Stimulated activated CD8-positive, alpha-beta memory T cell treated with anti-CD3 and anti-CD28 coated beads, Interleukin-7, amount 100 ng/mL, for 4 hours (primary cell): ENCODE data around the gene ADAMTSL1.

Experiments used
- DNase-seq, 2 donors: peaks; one replicate each; pipeline ENCODE4 v3.0.0-alpha.2; 2020; ENCODE audit warnings: low read depth in 2 of 2

Gene ADAMTSL1

GRCh38 chr9:18473652-18474279 is at the start of gene ADAMTSL1:
Gene ADAMTSL1, plus strand, starts transcription at chr9:18474153. Its CDS starts 80 bp downstream, at chr9:18474233.
- DNase-seq, result no peak

- no peak for DNase-seq
These were observed 46.3 kb upstream of the ADAMTSL1 start for GRCh38 chr9:18427691-18428090.

- no peak for DNase-seq
These were observed 45.3 kb upstream of the ADAMTSL1 start for GRCh38 chr9:18428661-18429060.

GRCh38 chr9:18429070-18429469 is 44.9 kb upstream of the ADAMTSL1 start:
- DNase-seq, result no peak

GRCh38 chr9:18433620-18434019 is 40.3 kb upstream of the ADAMTSL1 start:
- DNase-seq, result no peak

GRCh38 chr9:18437315-18438201 is 36.4 kb upstream of the ADAMTSL1 start:
- no peak for DNase-seq

- DNase-seq, result no peak
These were observed 35.5 kb upstream of the ADAMTSL1 start for GRCh38 chr9:18438300-18438925.

- no peak for DNase-seq
These were observed 35.0 kb upstream of the ADAMTSL1 start for GRCh38 chr9:18438951-18439350.

- no peak for DNase-seq
These were observed 32.7 kb upstream of the ADAMTSL1 start for GRCh38 chr9:18441261-18441660.

- DNase-seq, result no peak
These were observed 31.1 kb upstream of the ADAMTSL1 start for GRCh38 chr9:18442629-18443491.

GRCh38 chr9:18447131-18447530 is 26.8 kb upstream of the ADAMTSL1 start:
- no peak for DNase-seq

- no peak for DNase-seq
These were observed 26.4 kb upstream of the ADAMTSL1 start for GRCh38 chr9:18447541-18447940.

- DNase-seq, result no peak
These were observed 25.9 kb upstream of the ADAMTSL1 start for GRCh38 chr9:18448101-18448500.

GRCh38 chr9:18451406-18451805 is 22.5 kb upstream of the ADAMTSL1 start:
- no peak for DNase-seq

- DNase-seq, result no peak
These were observed 21.7 kb upstream of the ADAMTSL1 start for GRCh38 chr9:18452276-18452675.

GRCh38 chr9:18456624-18457237 is 17.2 kb upstream of the ADAMTSL1 start:
- no peak for DNase-seq

- no peak for DNase-seq
These were observed 16.4 kb upstream of the ADAMTSL1 start for GRCh38 chr9:18457510-18457909.

- no peak for DNase-seq
These were observed 13.9 kb upstream of the ADAMTSL1 start for GRCh38 chr9:18459962-18460584.

- DNase-seq, result no peak
These were observed 12.5 kb upstream of the ADAMTSL1 start for GRCh38 chr9:18461496-18461895.

- DNase-seq, result no peak
These were observed 10.0 kb upstream of the ADAMTSL1 start for GRCh38 chr9:18463991-18464390.

- DNase-seq, result no peak
These were observed 7.9 kb upstream of the ADAMTSL1 start for GRCh38 chr9:18466101-18466500.
